ENCODE results near the gene HSPB1. TPM values are rescaled to one million over a fixed set of nuclear protein-coding genes. Genes with fewer than 3 reads are reported as not detected.

Gene HSPB1
- total RNA-seq, 6 experiments from 2014 or later = 64.4 to 275 (median 234) TPM

GRCh38 chr7:76338298-76339084, 36.0 kb downstream of the HSPB1 start:
- no peak overlapping the region for H3K27ac ChIP-seq
- 69% methylated on average over 8 of the region's 9 CpGs for WGBS (ENCODE audit: insufficient coverage, low coverage, low lambda C conversion rate, missing lambda C conversion rate)
- peaks cover 0 to 10% (median 3%) of the 10 kb centered on the region in 4 donors for H3K36me3 ChIP-seq
- intact Hi-C loops (cut with DNase I) = no loop called here
- no peak overlapping the region for H3K4me3 ChIP-seq
- H3K4me1 ChIP-seq = peaks cover 0 to 56% (median 8%) of the 10 kb centered on the region in 4 donors
- no peaks in the 10 kb centered on the region for H3K27me3 ChIP-seq
- no peak for ATAC-seq
- H3K9me3 ChIP-seq = no peaks in the 10 kb centered on the region
- no peak for DNase-seq
- no peak for TF ChIP-seq POLR2A (IDR thresholded peaks at IDR 0.05)
- TF ChIP-seq CTCF (IDR thresholded peaks at IDR 0.05) = no peak

GRCh38 chr7:76340617-76341131, 38.2 kb downstream of the HSPB1 start:
- DNase-seq = no peak
- Histone ChIP-seq H3K4me3 (no peak overlapping the region), H3K27ac (no peak overlapping the region), H3K4me1 (peaks cover 0 to 57% (median 7%) of the 10 kb centered on the region in 4 donors), H3K27me3 (no peaks in the 10 kb centered on the region), H3K36me3 (peaks cover 0 to 22% (median 7%) of the 10 kb centered on the region in 4 donors), H3K9me3 (no peaks in the 10 kb centered on the region)
- 80% methylated on average over 1 of the region's 3 CpGs for WGBS (ENCODE audit: insufficient coverage, low coverage, low lambda C conversion rate, missing lambda C conversion rate)
- no peak for ATAC-seq
- intact Hi-C loops (cut with DNase I) = no loop called here
- TF ChIP-seq POLR2A (IDR thresholded peaks at IDR 0.05) = no peak
- no peak for TF ChIP-seq CTCF (IDR thresholded peaks at IDR 0.05)

GRCh38 chr7:76342222-76342621, 39.7 kb downstream of the HSPB1 start:
- WGBS (ENCODE audit: insufficient coverage, low coverage, low lambda C conversion rate, missing lambda C conversion rate) = 62% methylated on average over 5 of the region's 5 CpGs
- Histone ChIP-seq H3K9me3 (no peaks in the 10 kb centered on the region), H3K4me3 (no peak overlapping the region), H3K27ac (no peak overlapping the region), H3K4me1 (peaks cover 0 to 68% (median 11%) of the 10 kb centered on the region in 4 donors), H3K36me3 (peaks cover 0 to 36% (median 9%) of the 10 kb centered on the region in 4 donors), H3K27me3 (no peaks in the 10 kb centered on the region)
- TF ChIP-seq CTCF (IDR thresholded peaks at IDR 0.05) (no peak), POLR2A (IDR thresholded peaks at IDR 0.05) (no peak)
- no peak for ATAC-seq
- DNase-seq = no peak
- intact Hi-C loops (cut with DNase I) = no loop called here

- DNase-seq (no peak), ATAC-seq (peak in 2 of 4 donors; percentile 58 to 78)
- no peak overlapping the region for H3K4me3 ChIP-seq
- 61% methylated on average over 6 of the region's 6 CpGs for WGBS (ENCODE audit: insufficient coverage, low coverage, low lambda C conversion rate, missing lambda C conversion rate)
- H3K4me1 ChIP-seq = peaks cover 0 to 66% (median 11%) of the 10 kb centered on the region in 4 donors
- peaks cover 0 to 40% (median 11%) of the 10 kb centered on the region in 4 donors for H3K36me3 ChIP-seq
- no peaks in the 10 kb centered on the region for H3K9me3 ChIP-seq
- no peaks in the 10 kb centered on the region for H3K27me3 ChIP-seq
- H3K27ac ChIP-seq = peak overlapping the region in 1 of 3 donors; percentile 18
- intact Hi-C loops (cut with DNase I) = no loop called here
- TF ChIP-seq POLR2A (IDR thresholded peaks at IDR 0.05) (no peak), CTCF (IDR thresholded peaks at IDR 0.05) (no peak)
Observed at GRCh38 chr7:76343294-76343930, 40.9 kb downstream of the HSPB1 start.
